ENCODE measurements around the gene R3HDML. TPM values are rescaled to one million over a fixed set of nuclear protein-coding genes. Genes with fewer than 3 reads are reported as not detected.

R3HDML gene
- total and polyA plus RNA-seq, 10 of the 15 experiments (the other 5 are each of a cell fraction or from before 2014, with no cell fraction given): not detected

- TF ChIP-seq NFYB (IDR thresholded peaks at IDR 0.05; ENCODE audit: insufficient read depth, low read depth, low read length) (no peak), CBFB (IDR thresholded peaks at IDR 0.05; ENCODE audit: low read depth) (no peak), POU2F2 (IDR thresholded peaks at IDR 0.05; ENCODE audit: borderline replicate concordance, low read depth, low read length) (no peak), USF2 (IDR thresholded peaks at IDR 0.05; ENCODE audit: borderline replicate concordance, low read depth, low read length) (no peak), ZBED1 (IDR thresholded peaks at IDR 0.05; ENCODE audit: borderline replicate concordance) (no peak)
- in situ Hi-C loops (cut with MboI): no loop called here
- ChIA-PET POLR2A (no interaction called here), RAD21 (ENCODE audit: unreplicated experiment) (no interaction called here), SMC1A (ENCODE audit: uncharacterized antibody, unreplicated experiment) (no interaction called here), CTCF (no interaction called here)
- BruUV-seq (replicated peaks): no TSS peak
- Histone ChIP-seq H3K9me3 (replicated peaks; ENCODE audit: control insufficient read depth, insufficient read depth, low read length) (no peaks in the 10 kb centered on the region), H3K27me3 (replicated peaks in 1 of 2; ENCODE audit: control insufficient read depth in 2 of 2, insufficient read depth in 2 of 2, low read length in 1 of 2) (no peaks in the 10 kb centered on the region; a peak in 1 of 4 replicates), H3K4me1 (ENCODE audit: control insufficient read depth, insufficient read depth, low read length) (no peaks in the 10 kb centered on the region), H3K27ac (ENCODE audit: control insufficient read depth, insufficient read depth) (no peak overlapping the region), H3K36me3 (ENCODE audit: control insufficient read depth in 2 of 2, insufficient read depth in 2 of 2, low read length in 1 of 2) (no peaks in the 10 kb centered on the region), H2AFZ (ENCODE audit: control insufficient read depth, low read depth, low read length) (no peak overlapping the region), H3K79me2 (ENCODE audit: control insufficient read depth, insufficient read depth, low read length) (no peaks in the 10 kb centered on the region), H3K9ac (ENCODE audit: control insufficient read depth, insufficient read depth, low read length) (no peak overlapping the region), H3K4me2 (ENCODE audit: control insufficient read depth, insufficient read depth) (no peak overlapping the region), H4K20me1 (ENCODE audit: control insufficient read depth, insufficient read depth) (no peaks in the 10 kb centered on the region), H3K4me3 (no peak overlapping the region)
- DNase-seq (ENCODE audit: low read depth, low spot score): no peak
- intact Hi-C loops (cut with micrococcal nuclease; ENCODE audit: unreplicated experiment): no loop called here
- WGBS (ENCODE audit: insufficient coverage, insufficient replicate concordance, low lambda C conversion rate, missing lambda C conversion rate): 47% methylated on average over 6 of the region's 6 CpGs
- ATAC-seq: no peak
- no peak for FAIRE-seq
Observed at GRCh38 chr20:44364780-44365179, 27.9 kb downstream of the R3HDML start.

GRCh38 chr20:44367746-44368145 is 30.9 kb downstream of the R3HDML start:
- WGBS (ENCODE audit: insufficient coverage, insufficient replicate concordance, low lambda C conversion rate, missing lambda C conversion rate): 65% methylated on average over 6 of the region's 6 CpGs
- BruUV-seq (replicated peaks): no TSS peak
- POLR2A ChIA-PET: no interaction called here
- TF ChIP-seq PML (IDR thresholded peaks at IDR 0.05; ENCODE audit: low read length) (no peak), HDAC2 (IDR thresholded peaks at IDR 0.05) (no peak), ATF7 (IDR thresholded peaks at IDR 0.05; ENCODE audit: low read depth) (no peak), MTA3 (IDR thresholded peaks at IDR 0.05; ENCODE audit: borderline replicate concordance, low read length) (no peak), ZSCAN29 (IDR thresholded peaks at IDR 0.05) (no peak), BCL11A (IDR thresholded peaks at IDR 0.05; ENCODE audit: low read depth, low read length) (no peak), FOXM1 (IDR thresholded peaks at IDR 0.05; ENCODE audit: low read depth, low read length) (no peak)
- TF ChIP-seq, protein P1, sequence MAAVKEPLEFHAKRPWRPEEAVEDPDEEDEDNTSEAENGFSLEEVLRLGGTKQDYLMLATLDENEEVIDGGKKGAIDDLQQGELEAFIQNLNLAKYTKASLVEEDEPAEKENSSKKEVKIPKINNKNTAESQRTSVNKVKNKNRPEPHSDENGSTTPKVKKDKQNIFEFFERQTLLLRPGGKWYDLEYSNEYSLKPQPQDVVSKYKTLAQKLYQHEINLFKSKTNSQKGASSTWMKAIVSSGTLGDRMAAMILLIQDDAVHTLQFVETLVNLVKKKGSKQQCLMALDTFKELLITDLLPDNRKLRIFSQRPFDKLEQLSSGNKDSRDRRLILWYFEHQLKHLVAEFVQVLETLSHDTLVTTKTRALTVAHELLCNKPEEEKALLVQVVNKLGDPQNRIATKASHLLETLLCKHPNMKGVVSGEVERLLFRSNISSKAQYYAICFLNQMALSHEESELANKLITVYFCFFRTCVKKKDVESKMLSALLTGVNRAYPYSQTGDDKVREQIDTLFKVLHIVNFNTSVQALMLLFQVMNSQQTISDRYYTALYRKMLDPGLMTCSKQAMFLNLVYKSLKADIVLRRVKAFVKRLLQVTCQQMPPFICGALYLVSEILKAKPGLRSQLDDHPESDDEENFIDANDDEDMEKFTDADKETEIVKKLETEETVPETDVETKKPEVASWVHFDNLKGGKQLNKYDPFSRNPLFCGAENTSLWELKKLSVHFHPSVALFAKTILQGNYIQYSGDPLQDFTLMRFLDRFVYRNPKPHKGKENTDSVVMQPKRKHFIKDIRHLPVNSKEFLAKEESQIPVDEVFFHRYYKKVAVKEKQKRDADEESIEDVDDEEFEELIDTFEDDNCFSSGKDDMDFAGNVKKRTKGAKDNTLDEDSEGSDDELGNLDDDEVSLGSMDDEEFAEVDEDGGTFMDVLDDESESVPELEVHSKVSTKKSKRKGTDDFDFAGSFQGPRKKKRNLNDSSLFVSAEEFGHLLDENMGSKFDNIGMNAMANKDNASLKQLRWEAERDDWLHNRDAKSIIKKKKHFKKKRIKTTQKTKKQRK (IDR thresholded peaks at IDR 0.05; ENCODE audit: low read depth, low read length): no peak
- TF ChIP-seq, protein P2, sequence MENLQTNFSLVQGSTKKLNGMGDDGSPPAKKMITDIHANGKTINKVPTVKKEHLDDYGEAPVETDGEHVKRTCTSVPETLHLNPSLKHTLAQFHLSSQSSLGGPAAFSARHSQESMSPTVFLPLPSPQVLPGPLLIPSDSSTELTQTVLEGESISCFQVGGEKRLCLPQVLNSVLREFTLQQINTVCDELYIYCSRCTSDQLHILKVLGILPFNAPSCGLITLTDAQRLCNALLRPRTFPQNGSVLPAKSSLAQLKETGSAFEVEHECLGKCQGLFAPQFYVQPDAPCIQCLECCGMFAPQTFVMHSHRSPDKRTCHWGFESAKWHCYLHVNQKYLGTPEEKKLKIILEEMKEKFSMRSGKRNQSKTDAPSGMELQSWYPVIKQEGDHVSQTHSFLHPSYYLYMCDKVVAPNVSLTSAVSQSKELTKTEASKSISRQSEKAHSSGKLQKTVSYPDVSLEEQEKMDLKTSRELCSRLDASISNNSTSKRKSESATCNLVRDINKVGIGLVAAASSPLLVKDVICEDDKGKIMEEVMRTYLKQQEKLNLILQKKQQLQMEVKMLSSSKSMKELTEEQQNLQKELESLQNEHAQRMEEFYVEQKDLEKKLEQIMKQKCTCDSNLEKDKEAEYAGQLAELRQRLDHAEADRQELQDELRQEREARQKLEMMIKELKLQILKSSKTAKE (IDR thresholded peaks at IDR 0.05; ENCODE audit: low read depth, poor library complexity, severe bottlenecking): no peak

More at GRCh38 chr20:44367746-44368145, 30.9 kb downstream of the R3HDML start:
- no peak overlapping the region for H2AFZ ChIP-seq (ENCODE audit: control insufficient read depth, low read depth, low read length)
- ChIA-PET SMC1A (ENCODE audit: uncharacterized antibody, unreplicated experiment) (interaction anchor here (1.6 kb wide), 1 partner anchor 10 kb away, joined by 5 read pairs; no protein-coding TSS in a partner anchor), CTCF (interaction anchor here (0.6 to 1.1 kb wide), 3 partner anchors 10 to 1899 kb away, joined by 3 to 4 read pairs (median 3); no protein-coding TSS in a partner anchor), RAD21 (ENCODE audit: unreplicated experiment) (no interaction called here)
- no peak overlapping the region for H3K9ac ChIP-seq (ENCODE audit: control insufficient read depth, insufficient read depth, low read length)
- H3K27me3 ChIP-seq (replicated peaks in 1 of 2; ENCODE audit: control insufficient read depth in 2 of 2, insufficient read depth in 2 of 2, low read length in 1 of 2): peaks cover 0 to 1% of the 10 kb centered on the region in 2 experiments; a peak in 1 of 4 replicates
- in situ Hi-C loops (cut with MboI): no loop called here
- DNase-seq (ENCODE audit: low read depth, low spot score) (no peak), ATAC-seq (no peak), FAIRE-seq (no peak)
- H3K9me3 ChIP-seq (replicated peaks; ENCODE audit: control insufficient read depth, insufficient read depth, low read length): no peaks in the 10 kb centered on the region
- no peak overlapping the region for H3K27ac ChIP-seq (ENCODE audit: control insufficient read depth, insufficient read depth)
- intact Hi-C loops (cut with micrococcal nuclease; ENCODE audit: unreplicated experiment): no loop called here
- no peak overlapping the region for H3K4me3 ChIP-seq
- no peaks in the 10 kb centered on the region for H4K20me1 ChIP-seq (ENCODE audit: control insufficient read depth, insufficient read depth)
- H3K79me2 ChIP-seq (ENCODE audit: control insufficient read depth, insufficient read depth, low read length): no peaks in the 10 kb centered on the region
- no peaks in the 10 kb centered on the region for H3K4me1 ChIP-seq (ENCODE audit: control insufficient read depth, insufficient read depth, low read length)
- no peak overlapping the region for H3K4me2 ChIP-seq (ENCODE audit: control insufficient read depth, insufficient read depth)
- H3K36me3 ChIP-seq (ENCODE audit: control insufficient read depth in 2 of 2, insufficient read depth in 2 of 2, low read length in 1 of 2): no peaks in the 10 kb centered on the region
